ENCODE data around the gene OTUD4. TPM values are rescaled to one million over a fixed set of nuclear protein-coding genes. Genes with fewer than 3 reads are reported as not detected.

Gene OTUD4
- total and polyA plus RNA-seq, 2 donors (not counting 1 experiment from before 2014, with no cell fraction given), result 9.7 to 51.0 TPM

DNA sequence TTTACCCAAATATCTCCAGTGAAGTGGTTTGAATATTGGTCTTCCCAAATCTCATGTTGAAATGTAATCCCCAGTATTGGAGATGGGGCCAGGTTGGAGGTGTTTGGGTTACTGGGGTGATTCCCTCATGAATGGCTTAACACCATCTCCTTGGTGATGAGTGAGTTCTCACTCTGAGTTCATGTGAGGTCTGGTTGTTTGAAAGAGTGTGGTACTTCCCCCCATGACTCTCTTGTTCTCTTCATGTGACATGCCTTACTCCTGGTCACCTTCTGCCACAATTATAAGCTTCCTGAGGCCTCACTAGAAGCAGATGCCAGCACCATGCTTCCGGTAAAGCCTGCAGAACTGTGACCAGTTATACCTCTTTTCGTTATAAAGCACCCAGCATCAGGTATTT lies 32.9 kb upstream of the OTUD4 start:
- Histone ChIP-seq H3K27me3 (replicated peaks in 1 of 4; ENCODE audit: control extremely low read depth in 1 of 4, control insufficient read depth in 3 of 4, insufficient read depth in 4 of 4, low read length in 3 of 4) (no peaks in the 10 kb centered on the region), H2AFZ (ENCODE audit: insufficient read depth, low read depth, low read length, poor library complexity, severe bottlenecking) (no peak overlapping the region), H3K9me3 (ENCODE audit: control extremely low read depth in 1 of 3, control insufficient read depth in 2 of 3, insufficient read depth in 1 of 3, low read length in 2 of 3) (no peaks in the 10 kb centered on the region), H3K36me3 (replicated peaks in 1 of 2; ENCODE audit: control extremely low read depth in 1 of 2, control insufficient read depth in 1 of 2, extremely low read depth in 1 of 2, insufficient read depth in 2 of 2, low read length in 1 of 2) (no peaks in the 10 kb centered on the region), H3K4me3 (ENCODE audit: control extremely low read depth in 1 of 5, extremely low read depth in 1 of 5, insufficient read depth in 1 of 5, low read depth in 2 of 5, low read length in 4 of 5) (no peak overlapping the region), H3K4me1 (ENCODE audit: control insufficient read depth in 2 of 2, insufficient read depth in 2 of 2, low read length in 2 of 2) (no peaks in the 10 kb centered on the region), H3K4me2 (replicated peaks; ENCODE audit: low read depth, low read length, poor library complexity, severe bottlenecking) (no peak overlapping the region), H3K79me2 (ENCODE audit: control insufficient read depth, insufficient read depth, low read length) (no peaks in the 10 kb centered on the region), H4K20me1 (ENCODE audit: control insufficient read depth, insufficient read depth, low read length, poor library complexity, severe bottlenecking) (no peaks in the 10 kb centered on the region), H3K9ac (ENCODE audit: low read length) (no peak overlapping the region), H3K27ac (ENCODE audit: low read length in 2 of 2) (no peak overlapping the region)
- 91% methylated on average over 2 of the region's 2 CpGs for WGBS (ENCODE audit: insufficient coverage)
- H3K27me3 Mint-ChIP-seq, result peaks cover 3% of the 10 kb centered on the region
- ChIA-PET CTCF (no interaction called here), POLR2A (no interaction called here)
- H3K9me3 Mint-ChIP-seq (ENCODE audit: insufficient read depth), result no peaks in the 10 kb centered on the region
- peaks cover 1% of the 10 kb centered on the region for H3K4me1 Mint-ChIP-seq
- intact Hi-C loops (cut with micrococcal nuclease), result no loop called here
- H3K27ac Mint-ChIP-seq, result no peak overlapping the region
- H3K4me3 Mint-ChIP-seq, result no peak overlapping the region
- no peak for DNase-seq
- TF ChIP-seq, protein P1, sequence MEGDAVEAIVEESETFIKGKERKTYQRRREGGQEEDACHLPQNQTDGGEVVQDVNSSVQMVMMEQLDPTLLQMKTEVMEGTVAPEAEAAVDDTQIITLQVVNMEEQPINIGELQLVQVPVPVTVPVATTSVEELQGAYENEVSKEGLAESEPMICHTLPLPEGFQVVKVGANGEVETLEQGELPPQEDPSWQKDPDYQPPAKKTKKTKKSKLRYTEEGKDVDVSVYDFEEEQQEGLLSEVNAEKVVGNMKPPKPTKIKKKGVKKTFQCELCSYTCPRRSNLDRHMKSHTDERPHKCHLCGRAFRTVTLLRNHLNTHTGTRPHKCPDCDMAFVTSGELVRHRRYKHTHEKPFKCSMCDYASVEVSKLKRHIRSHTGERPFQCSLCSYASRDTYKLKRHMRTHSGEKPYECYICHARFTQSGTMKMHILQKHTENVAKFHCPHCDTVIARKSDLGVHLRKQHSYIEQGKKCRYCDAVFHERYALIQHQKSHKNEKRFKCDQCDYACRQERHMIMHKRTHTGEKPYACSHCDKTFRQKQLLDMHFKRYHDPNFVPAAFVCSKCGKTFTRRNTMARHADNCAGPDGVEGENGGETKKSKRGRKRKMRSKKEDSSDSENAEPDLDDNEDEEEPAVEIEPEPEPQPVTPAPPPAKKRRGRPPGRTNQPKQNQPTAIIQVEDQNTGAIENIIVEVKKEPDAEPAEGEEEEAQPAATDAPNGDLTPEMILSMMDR (IDR thresholded peaks at IDR 0.05), result no peak
- TF ChIP-seq EZH2 (IDR thresholded peaks at IDR 0.05; ENCODE audit: borderline replicate concordance, insufficient read depth, low read depth, low read length, poor library complexity, severe bottlenecking), result no peak
- ATAC-seq (ENCODE audit: low read depth), result no peak

DNA sequence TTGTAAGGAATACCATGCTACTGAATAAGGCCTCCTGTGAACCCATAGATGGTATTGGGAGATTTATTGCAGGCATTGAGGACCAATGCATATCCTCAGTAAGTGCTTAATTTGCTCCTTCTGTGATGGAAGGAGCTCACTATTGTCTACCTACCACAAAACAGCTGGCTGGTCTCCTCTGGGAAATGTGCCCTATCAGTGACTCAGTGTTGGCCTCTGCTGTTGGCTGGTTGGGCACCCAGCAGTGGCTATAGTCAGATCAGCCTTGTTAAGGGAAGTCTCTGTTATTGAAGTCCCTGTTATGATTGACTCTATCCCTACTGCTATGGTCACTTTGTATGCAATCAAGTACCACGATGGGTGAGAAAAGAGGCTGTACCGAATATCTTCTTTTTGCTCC lies 27.5 kb upstream of the OTUD4 start:
- WGBS (ENCODE audit: insufficient coverage), result no CpG with 5 or more reads among the region's 2 CpGs
- Histone ChIP-seq H3K4me1 (ENCODE audit: control insufficient read depth in 2 of 2, insufficient read depth in 2 of 2, low read length in 2 of 2) (no peaks in the 10 kb centered on the region), H3K27ac (ENCODE audit: low read length in 2 of 2) (no peak overlapping the region), H3K79me2 (ENCODE audit: control insufficient read depth, insufficient read depth, low read length) (no peaks in the 10 kb centered on the region), H3K9me3 (ENCODE audit: control extremely low read depth in 1 of 3, control insufficient read depth in 2 of 3, insufficient read depth in 1 of 3, low read length in 2 of 3) (no peaks in the 10 kb centered on the region), H3K4me2 (replicated peaks; ENCODE audit: low read depth, low read length, poor library complexity, severe bottlenecking) (no peak overlapping the region), H4K20me1 (ENCODE audit: control insufficient read depth, insufficient read depth, low read length, poor library complexity, severe bottlenecking) (no peaks in the 10 kb centered on the region), H2AFZ (ENCODE audit: insufficient read depth, low read depth, low read length, poor library complexity, severe bottlenecking) (no peak overlapping the region), H3K27me3 (replicated peaks in 1 of 4; ENCODE audit: control extremely low read depth in 1 of 4, control insufficient read depth in 3 of 4, insufficient read depth in 4 of 4, low read length in 3 of 4) (no peaks in the 10 kb centered on the region), H3K4me3 (ENCODE audit: control extremely low read depth in 1 of 5, extremely low read depth in 1 of 5, insufficient read depth in 1 of 5, low read depth in 2 of 5, low read length in 4 of 5) (no peak overlapping the region), H3K9ac (ENCODE audit: low read length) (no peak overlapping the region), H3K36me3 (replicated peaks in 1 of 2; ENCODE audit: control extremely low read depth in 1 of 2, control insufficient read depth in 1 of 2, extremely low read depth in 1 of 2, insufficient read depth in 2 of 2, low read length in 1 of 2) (no peaks in the 10 kb centered on the region)
- CTCF ChIA-PET, result interaction anchor here (0.8 kb wide), 2 partner anchors 16 to 26 kb away, joined by 3 read pairs; no protein-coding TSS in a partner anchor
- ATAC-seq (ENCODE audit: low read depth) (no peak), DNase-seq (no peak)
- POLR2A ChIA-PET, result no interaction called here
- Mint-ChIP-seq H3K4me3 (no peak overlapping the region), H3K27me3 (peaks cover 6% of the 10 kb centered on the region), H3K9me3 (ENCODE audit: insufficient read depth) (no peaks in the 10 kb centered on the region), H3K27ac (no peak overlapping the region), H3K4me1 (no peaks in the 10 kb centered on the region)
- intact Hi-C loops (cut with micrococcal nuclease), result no loop called here
- TF ChIP-seq EZH2 (IDR thresholded peaks at IDR 0.05; ENCODE audit: borderline replicate concordance, insufficient read depth, low read depth, low read length, poor library complexity, severe bottlenecking), result no peak
- TF ChIP-seq, protein P1 (IDR thresholded peaks at IDR 0.05), result no peak
